Measurements from ENCODE around the gene KRT9. TPM values are rescaled to one million over a fixed set of nuclear protein-coding genes. Genes with fewer than 3 reads are reported as not detected.

The KRT9 gene
- total RNA-seq, 1 experiment from 2014 or later = not detected

DNA sequence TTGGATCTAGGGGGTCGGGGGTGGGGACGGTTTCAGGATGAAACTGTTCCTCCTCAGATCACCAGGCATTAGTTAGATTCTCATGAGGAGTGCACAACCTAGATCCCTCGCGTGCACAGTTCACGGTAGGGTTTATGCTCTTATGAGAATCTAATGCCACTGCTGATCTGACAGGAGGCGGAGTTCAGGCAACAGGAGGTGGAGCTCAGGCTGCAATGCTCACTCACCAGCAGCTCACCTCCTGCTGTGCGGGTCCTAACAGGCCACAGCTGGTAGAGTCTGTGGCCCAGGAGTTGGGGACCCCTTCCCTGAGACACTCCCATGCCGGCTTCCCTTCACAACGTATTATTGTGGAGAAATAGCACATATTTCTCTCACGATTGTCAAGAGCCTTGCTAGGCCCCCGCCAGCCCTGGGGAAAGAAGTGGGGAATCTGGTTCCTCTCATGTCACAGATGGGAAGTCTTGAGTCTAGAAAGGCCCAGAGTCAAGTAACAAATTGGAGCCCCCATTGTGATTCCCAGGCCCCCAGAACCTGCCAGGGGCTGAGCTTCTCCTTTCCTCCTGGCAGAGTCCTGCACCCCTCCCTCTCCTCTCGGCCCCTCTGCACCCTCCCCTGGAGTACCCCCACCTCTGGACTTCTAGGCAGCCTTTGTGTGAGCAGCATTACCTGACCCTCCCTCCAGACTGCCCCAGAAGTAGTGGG lies 20.9 kb upstream of the KRT9 start:
- BruUV-seq (replicated peaks) = no TSS peak

DNA sequence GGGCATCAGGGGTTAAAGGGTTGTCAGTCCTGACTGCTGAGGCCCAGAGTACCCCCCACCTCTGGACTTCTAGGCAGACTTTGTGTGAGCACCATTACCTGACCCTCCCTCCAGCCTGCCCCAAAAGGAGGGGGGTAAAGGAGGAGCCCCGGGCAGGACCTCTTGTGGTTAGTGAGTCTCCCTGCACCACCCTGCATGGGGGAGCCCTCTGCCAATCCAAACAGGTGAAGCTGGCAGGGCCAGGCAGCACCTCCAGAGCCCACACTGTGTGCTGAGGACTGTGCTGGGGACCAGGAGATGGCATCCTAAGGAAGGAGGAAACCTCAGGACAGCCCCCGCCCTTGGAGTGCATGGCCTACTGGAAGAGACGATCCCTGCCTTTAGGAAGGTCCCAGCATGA lies 17.4 kb upstream of the KRT9 start:
- intact Hi-C loops (cut with micrococcal nuclease; ENCODE audit: unreplicated experiment) = no loop called here
- Histone ChIP-seq H3K27ac (ENCODE audit: low read depth, low read length, poor library complexity, severe bottlenecking) (no peak overlapping the region), H3K4me1 (ENCODE audit: insufficient read depth, low read length, poor library complexity, severe bottlenecking) (no peaks in the 10 kb centered on the region), H3K9me3 (ENCODE audit: low read depth, low read length, poor library complexity, severe bottlenecking) (no peaks in the 10 kb centered on the region), H3K36me3 (ENCODE audit: insufficient read depth, low read length, poor library complexity, severe bottlenecking) (no peaks in the 10 kb centered on the region), H3K4me3 (ENCODE audit: low read depth, low read length, poor library complexity, severe bottlenecking) (no peak overlapping the region), H3K27me3 (replicated peaks; ENCODE audit: insufficient read depth, low read depth, low read length, poor library complexity) (no peaks in the 10 kb centered on the region)
- DNase-seq (ENCODE audit: low spot score) = no peak
- ChIA-PET CTCF (interaction anchor here (0.7 kb wide), 1 partner anchor 214 kb away, joined by 3 read pairs; no protein-coding TSS in a partner anchor), POLR2A (ENCODE audit: low non-redundant PET) (interaction anchor here (0.6 kb wide), 1 partner anchor 10 kb away, joined by 7 read pairs; no protein-coding TSS in a partner anchor)
- no TSS peak for BruUV-seq (replicated peaks)
- TF ChIP-seq EZH2 (IDR thresholded peaks at IDR 0.05; ENCODE audit: borderline replicate concordance, low read depth, low read length, poor library complexity, severe bottlenecking) = no peak
- TF ChIP-seq, protein P1, sequence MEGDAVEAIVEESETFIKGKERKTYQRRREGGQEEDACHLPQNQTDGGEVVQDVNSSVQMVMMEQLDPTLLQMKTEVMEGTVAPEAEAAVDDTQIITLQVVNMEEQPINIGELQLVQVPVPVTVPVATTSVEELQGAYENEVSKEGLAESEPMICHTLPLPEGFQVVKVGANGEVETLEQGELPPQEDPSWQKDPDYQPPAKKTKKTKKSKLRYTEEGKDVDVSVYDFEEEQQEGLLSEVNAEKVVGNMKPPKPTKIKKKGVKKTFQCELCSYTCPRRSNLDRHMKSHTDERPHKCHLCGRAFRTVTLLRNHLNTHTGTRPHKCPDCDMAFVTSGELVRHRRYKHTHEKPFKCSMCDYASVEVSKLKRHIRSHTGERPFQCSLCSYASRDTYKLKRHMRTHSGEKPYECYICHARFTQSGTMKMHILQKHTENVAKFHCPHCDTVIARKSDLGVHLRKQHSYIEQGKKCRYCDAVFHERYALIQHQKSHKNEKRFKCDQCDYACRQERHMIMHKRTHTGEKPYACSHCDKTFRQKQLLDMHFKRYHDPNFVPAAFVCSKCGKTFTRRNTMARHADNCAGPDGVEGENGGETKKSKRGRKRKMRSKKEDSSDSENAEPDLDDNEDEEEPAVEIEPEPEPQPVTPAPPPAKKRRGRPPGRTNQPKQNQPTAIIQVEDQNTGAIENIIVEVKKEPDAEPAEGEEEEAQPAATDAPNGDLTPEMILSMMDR (conservative IDR thresholded peaks at IDR 0.05; ENCODE audit: low read depth, low read length) = no peak

More for the DNA sequence above, 20.9 kb upstream of the KRT9 start:
- ChIA-PET CTCF (no interaction called here), POLR2A (ENCODE audit: low non-redundant PET) (no interaction called here)
- intact Hi-C loops (cut with micrococcal nuclease; ENCODE audit: unreplicated experiment) = no loop called here
- no peaks in the 10 kb centered on the region for H3K36me3 ChIP-seq (ENCODE audit: insufficient read depth, low read length, poor library complexity, severe bottlenecking)
- H3K27ac ChIP-seq (ENCODE audit: low read depth, low read length, poor library complexity, severe bottlenecking) = no peak overlapping the region
- H3K27me3 ChIP-seq (replicated peaks; ENCODE audit: insufficient read depth, low read depth, low read length, poor library complexity) = no peaks in the 10 kb centered on the region
- no peak for DNase-seq (ENCODE audit: low spot score)
- no peaks in the 10 kb centered on the region for H3K4me1 ChIP-seq (ENCODE audit: insufficient read depth, low read length, poor library complexity, severe bottlenecking)
- no peaks in the 10 kb centered on the region for H3K9me3 ChIP-seq (ENCODE audit: low read depth, low read length, poor library complexity, severe bottlenecking)
- H3K4me3 ChIP-seq (ENCODE audit: low read depth, low read length, poor library complexity, severe bottlenecking) = no peak overlapping the region
- TF ChIP-seq, protein P1 (conservative IDR thresholded peaks at IDR 0.05; ENCODE audit: low read depth, low read length) = no peak
- TF ChIP-seq EZH2 (IDR thresholded peaks at IDR 0.05; ENCODE audit: borderline replicate concordance, low read depth, low read length, poor library complexity, severe bottlenecking) = no peak

DNA sequence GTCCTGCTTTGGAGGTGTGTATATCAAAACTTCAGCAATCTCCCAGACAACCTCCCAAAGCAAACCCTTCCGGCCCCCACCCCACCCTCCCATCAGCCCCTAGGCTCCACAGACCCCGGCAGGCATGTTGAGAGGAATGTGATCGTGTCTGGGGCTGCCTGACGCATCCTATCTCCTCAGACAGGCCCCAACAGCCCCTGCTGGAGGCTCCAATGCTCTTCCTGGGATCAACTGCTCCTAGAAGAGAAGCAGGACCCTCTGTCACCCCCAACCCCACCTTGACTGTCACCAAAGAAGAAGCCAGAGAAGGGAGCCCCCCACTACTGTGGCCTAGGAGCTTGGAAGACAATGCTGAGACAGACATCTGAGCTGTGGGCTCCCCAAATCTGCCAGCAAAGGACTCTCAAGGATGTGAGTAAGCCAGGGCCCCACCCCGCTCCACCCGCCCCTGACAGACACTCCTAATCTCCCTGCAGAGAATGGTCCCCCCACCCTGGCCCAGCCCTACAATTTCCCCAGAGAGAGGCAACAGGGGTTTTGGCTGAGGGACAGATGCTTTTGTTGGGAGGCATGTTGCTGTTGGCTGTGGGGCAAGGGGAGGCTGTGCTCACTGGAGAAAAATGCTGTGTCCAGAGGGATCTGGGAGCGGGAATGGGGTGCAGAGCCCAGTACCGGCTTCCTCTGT lies 16.4 kb upstream of the KRT9 start:
- H3K36me3 ChIP-seq (ENCODE audit: insufficient read depth, low read length, poor library complexity, severe bottlenecking) = no peaks in the 10 kb centered on the region
- H3K9me3 ChIP-seq (ENCODE audit: low read depth, low read length, poor library complexity, severe bottlenecking) = no peaks in the 10 kb centered on the region
- POLR2A ChIA-PET (ENCODE audit: low non-redundant PET) = interaction anchor here (0.6 kb wide), 1 partner anchor 9 kb away, joined by 7 read pairs; no protein-coding TSS in a partner anchor
- no TSS peak for BruUV-seq (replicated peaks)
- H3K4me1 ChIP-seq (ENCODE audit: insufficient read depth, low read length, poor library complexity, severe bottlenecking) = no peaks in the 10 kb centered on the region
- TF ChIP-seq, protein P1 (conservative IDR thresholded peaks at IDR 0.05; ENCODE audit: low read depth, low read length) = no peak
- no peak for TF ChIP-seq EZH2 (IDR thresholded peaks at IDR 0.05; ENCODE audit: borderline replicate concordance, low read depth, low read length, poor library complexity, severe bottlenecking)
- no peaks in the 10 kb centered on the region for H3K27me3 ChIP-seq (replicated peaks; ENCODE audit: insufficient read depth, low read depth, low read length, poor library complexity)
- intact Hi-C loops (cut with micrococcal nuclease; ENCODE audit: unreplicated experiment) = no loop called here
- no peak for DNase-seq (ENCODE audit: low spot score)
- CTCF ChIA-PET = no interaction called here
- no peak overlapping the region for H3K27ac ChIP-seq (ENCODE audit: low read depth, low read length, poor library complexity, severe bottlenecking)
- H3K4me3 ChIP-seq (ENCODE audit: low read depth, low read length, poor library complexity, severe bottlenecking) = no peak overlapping the region
